K562 (cell line): ENCODE measurements around the gene FBXO44. TPM values are rescaled to one million over a fixed set of nuclear protein-coding genes. Genes with fewer than 3 reads are reported as not detected.
A peak's percentile ranks its signal among the peaks of the same experiment; 100 is the strongest.

ENCODE experiments used
- ATF1 ChIP-seq, 2 experiments: fragments of 450-650 bp in 1 of 2; IDR thresholded peaks; 2 replicates each; pipeline ENCODE4 v1.6.1; 2016; ENCODE audit warnings: missing compliant biosample characterization in 1 of 2, missing genetic modification characterization in 1 of 2
- BCL6 ChIP-seq: fragments of 250-450 bp; sonication (Bioruptor Pico); IDR thresholded peaks from 2 replicates; pipeline ENCODE4 v1.4.0; 2020
- CBX1 ChIP-seq: sonication (generic); IDR thresholded peaks from 2 replicates; pipeline ENCODE4 v1.6.1; 2016; ENCODE audit warnings: antibody characterized with exemption, low read depth, mild to moderate bottlenecking
- CREM ChIP-seq: IDR thresholded peaks from 2 replicates; pipeline ENCODE4 v1.6.1; 2014; ENCODE audit warnings: antibody characterized with exemption, low read depth
- EGR1 ChIP-seq: fragments of 450-650 bp; conservative IDR thresholded peaks from 2 replicates; pipeline ENCODE4 v1.6.1; 2017; ENCODE audit warnings: mild to moderate bottlenecking
- KLF16 ChIP-seq: IDR thresholded peaks from 2 replicates; pipeline ENCODE4 v1.6.1; 2016; ENCODE audit warnings: antibody characterized with exemption
- MCM2 ChIP-seq: fragments of 450-650 bp; IDR thresholded peaks from 2 replicates; pipeline ENCODE4 v1.6.1; 2017; ENCODE audit warnings: low read depth, mild to moderate bottlenecking
- POLR2AphosphoS2 ChIP-seq: IDR thresholded peaks from 2 replicates; pipeline ENCODE4 v1.6.1; 2012; ENCODE audit warnings: low read length, improper control_type of control experiment
- POLR2B ChIP-seq: fragments of 450-650 bp; IDR thresholded peaks from 2 replicates; pipeline ENCODE4 v1.6.1; 2018; ENCODE audit warnings: low read depth; ENCODE audit not compliant: partially characterized antibody
- PRDM10 ChIP-seq: fragments of 450-650 bp; IDR thresholded peaks from 2 replicates; pipeline ENCODE4 v1.6.1; 2018; ENCODE audit not compliant: partially characterized antibody
- PREB ChIP-seq: sonication (generic); formaldehyde crosslinking; IDR thresholded peaks from 2 replicates; pipeline ENCODE4 v1.8.1; 2023; ENCODE audit warnings: mild to moderate bottlenecking, missing genetic modification reagents
- RFX7 ChIP-seq: fragments of 250-450 bp; sonication (Bioruptor Pico); IDR thresholded peaks from 2 replicates; pipeline ENCODE4 v1.5.1; 2021; ENCODE audit warnings: mild to moderate bottlenecking
- SMARCA4 ChIP-seq: fragments of 450-650 bp; IDR thresholded peaks from 2 replicates; pipeline ENCODE4 v1.6.1; 2016
- TCFL5 ChIP-seq: fragments of 250-450 bp; sonication (Bioruptor Pico); conservative IDR thresholded peaks from 2 replicates; pipeline ENCODE4 v1.6.1; 2021; ENCODE audit warnings: mild to moderate bottlenecking, moderate library complexity, matching md5 sums
- TRIM25 ChIP-seq: fragments of 450-650 bp; IDR thresholded peaks from 2 replicates; pipeline ENCODE4 v1.7.0; 2016; ENCODE audit warnings: borderline replicate concordance
- ZNF507 ChIP-seq: conservative IDR thresholded peaks from 2 replicates; pipeline ENCODE4 v1.6.1; 2017; ENCODE audit warnings: missing genetic modification characterization, missing compliant biosample characterization
- ZNF764 ChIP-seq: fragments of 250-450 bp; sonication (Bioruptor Pico); IDR thresholded peaks from 2 replicates; pipeline ENCODE4 v1.4.0; 2020; ENCODE audit warnings: low read depth, mild to moderate bottlenecking, moderate library complexity
- polyA plus RNA-seq, 8 experiments: library from polyadenylated mRNA; depleted of rRNA in 4 of 8; stranded (reverse) in 5 of 8; unstranded in 3 of 8; fragments of >200 nt; fragmentation: Nextera tagmentation in 2 of 8; fragmentation: Illumina TruSeq in 1 of 8; extraction: Ambion mirVana in 2 of 8; extraction: Trizol in 1 of 8; gene quantifications; 2 replicates each; pipeline versions ENCODE4 v1.2.1 to v1.2.3, GENCODE V29; 2011 to 2014; ENCODE audit warnings: inconsistent platforms in 1 of 8, missing spikeins in 1 of 8
- total RNA-seq, 7 experiments: library from RNA; depleted of rRNA in 6 of 7; stranded (reverse); fragments of >200 nt in 6 of 7; fragmentation: Illumina TruSeq in 2 of 7; extraction: Trizol in 2 of 7; gene quantifications; 2 replicates each; pipeline versions ENCODE4 v1.2.1 to v1.2.3, GENCODE V29; 2011 to 2021; ENCODE audit warnings: low replicate concordance in 1 of 7
- TF ChIP-seq, protein P1 (sequence below), 2 experiments: fragments of 250-450 bp in 1 of 2; fragments of 450-650 bp in 1 of 2; sonication (Bioruptor Pico) in 1 of 2; IDR thresholded peaks; 2 replicates each; pipeline versions ENCODE4 v1.6.1 to v1.8.0; 2016 to 2021; ENCODE audit warnings: mild to moderate bottlenecking in 2 of 2, moderate library complexity in 2 of 2, missing compliant biosample characterization in 1 of 2, missing genetic modification characterization in 1 of 2
- TF ChIP-seq, protein P2 (sequence below): fragments of 200-800 bp; sonication (Bioruptor generic); IDR thresholded peaks from 2 replicates; pipeline ENCODE4 v1.6.1; 2017; ENCODE audit warnings: missing genetic modification characterization, missing compliant biosample characterization

The FBXO44 gene
- total and polyA plus RNA-seq, 9 of the 15 experiments (the other 6 are each of a cell fraction or from before 2014, with no cell fraction given), result 0.69 to 20.9 (median 6.7) TPM

GRCh38 chr1:11650331-11650991 is 4.2 kb upstream of the FBXO44 start (continued):
- TF ChIP-seq TRIM25 (no peak), ATF1 (CRISPR knock-in tag; IDR thresholded peaks at IDR 0.05) (no peak; the same call in 1 of the 2 replicates), ATF1 (tag; IDR thresholded peaks at IDR 0.05) (peak; percentile 54), PRDM10 (peak; percentile 76), ZNF764 (CRISPR knock-in tag) (no peak), SMARCA4 (no peak), CBX1 (peak; percentile 94), POLR2AphosphoS2 (no peak), CREM (peak; percentile 53; the same call in 1 of the 2 replicates), KLF16 (0 out of 2 replicates have a peak, but pooled peaks have one; percentile 16), POLR2B (no peak), BCL6 (CRISPR knock-in tag) (no peak), RFX7 (no peak), ZNF507 (no peak), PREB (no peak), EGR1 (no peak), MCM2 (no peak), TCFL5 (CRISPR knock-in tag) (no peak)
- TF ChIP-seq, protein P1, sequence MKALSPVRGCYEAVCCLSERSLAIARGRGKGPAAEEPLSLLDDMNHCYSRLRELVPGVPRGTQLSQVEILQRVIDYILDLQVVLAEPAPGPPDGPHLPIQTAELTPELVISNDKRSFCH (CRISPR knock-in tag; IDR thresholded peaks at IDR 0.05), result no peak
- TF ChIP-seq, protein P1 (tag; IDR thresholded peaks at IDR 0.05), result peak; percentile 52; the same call in 1 of the 2 replicates
- TF ChIP-seq, protein P2, sequence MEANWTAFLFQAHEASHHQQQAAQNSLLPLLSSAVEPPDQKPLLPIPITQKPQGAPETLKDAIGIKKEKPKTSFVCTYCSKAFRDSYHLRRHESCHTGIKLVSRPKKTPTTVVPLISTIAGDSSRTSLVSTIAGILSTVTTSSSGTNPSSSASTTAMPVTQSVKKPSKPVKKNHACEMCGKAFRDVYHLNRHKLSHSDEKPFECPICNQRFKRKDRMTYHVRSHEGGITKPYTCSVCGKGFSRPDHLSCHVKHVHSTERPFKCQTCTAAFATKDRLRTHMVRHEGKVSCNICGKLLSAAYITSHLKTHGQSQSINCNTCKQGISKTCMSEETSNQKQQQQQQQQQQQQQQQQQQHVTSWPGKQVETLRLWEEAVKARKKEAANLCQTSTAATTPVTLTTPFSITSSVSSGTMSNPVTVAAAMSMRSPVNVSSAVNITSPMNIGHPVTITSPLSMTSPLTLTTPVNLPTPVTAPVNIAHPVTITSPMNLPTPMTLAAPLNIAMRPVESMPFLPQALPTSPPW (CRISPR knock-in tag), result peak; percentile 62; the same call in 1 of the 2 replicates
